Endothelial cell of umbilical vein (primary cell): ENCODE data around the gene ABCA7. TPM values are rescaled to one million over a fixed set of nuclear protein-coding genes. Genes with fewer than 3 reads are reported as not detected.

Source experiments
- BruUV-seq: library from RNA; stranded (reverse); fragments of 400-500 nt; replicated peaks from 2 replicates; lab custom pipeline; 2021; lab: Mats Ljungman, UMichigan
- CTCF ChIA-PET: fragments of 300-600, 350-600 bp; sonication (Branson Sonifier 250); formaldehyde crosslinking; loops from one replicate; lab custom pipeline; 2021; ENCODE audit warnings: antibody characterized with exemption, inconsistent platforms; lab: Charles Lee
- POLR2A ChIA-PET: fragments of 300-600, 350-600 bp; sonication (Branson Sonifier 250); formaldehyde crosslinking; loops from one replicate; lab custom pipeline; 2021; ENCODE audit warnings: antibody characterized with exemption, inconsistent platforms; lab: Charles Lee
- DNase-seq: peaks from one replicate; pipeline ENCODE4 v3.0.0-alpha.2; 2011; ENCODE audit warnings: low read depth, low spot score
- FAIRE-seq: peaks from 2 replicates; lab custom pipeline; 2011; peaks lifted over from hg19 to GRCh38; lab: Jason Lieb, UNC
- H2AFZ ChIP-seq: 2 replicates; pipeline ENCODE4 v1.6.0; 2012; ENCODE audit warnings: low read depth, low read length, control low read depth, inconsistent platforms
- H3K27ac ChIP-seq: 2 replicates; pipeline ENCODE4 v1.5.1; 2011; ENCODE audit warnings: low read depth, mild to moderate bottlenecking, control low read depth, low read length, moderate library complexity; ENCODE audit not compliant: insufficient read depth
- H3K27me3 ChIP-seq, 2 experiments: 2 replicates each; pipeline versions ENCODE4 v1.6.0 to v1.6.1; 2011; ENCODE audit warnings: low read length in 2 of 2, mixed read lengths in 1 of 2; ENCODE audit not compliant: control insufficient read depth in 2 of 2, insufficient read depth in 2 of 2
- H3K36me3 ChIP-seq, 2 experiments: 2 replicates in 1 of 2; 3 replicates in 1 of 2; pipeline ENCODE4 v1.5.1; 2011; ENCODE audit warnings: low read length in 2 of 2, mild to moderate bottlenecking in 1 of 2, moderate library complexity in 1 of 2; ENCODE audit not compliant: control insufficient read depth in 2 of 2, insufficient read depth in 2 of 2; ENCODE audit errors: extremely low read depth in 1 of 2
- H3K4me1 ChIP-seq: 3 replicates; pipeline ENCODE4 v1.5.1; 2011; ENCODE audit warnings: mild to moderate bottlenecking, low read length; ENCODE audit not compliant: control insufficient read depth, insufficient read depth; ENCODE audit errors: extremely low read depth
- H3K4me2 ChIP-seq: 2 replicates; pipeline ENCODE4 v1.6.1; 2011; ENCODE audit warnings: low read length, control low read depth, mixed read lengths; ENCODE audit not compliant: insufficient read depth
- H3K4me3 ChIP-seq, 3 experiments: fragments of 200-600 bp in 1 of 3; sonication (generic), shearing (Covaris generic) in 1 of 3; replicated peaks in 1 of 3; 2 replicates each; pipeline ENCODE4 v1.5.1; 2011 to 2016; ENCODE audit warnings: control low read depth in 3 of 3, low read length in 3 of 3, mild to moderate bottlenecking in 2 of 3, inconsistent platforms in 1 of 3, low read depth in 1 of 3, moderate library complexity in 1 of 3; ENCODE audit not compliant: insufficient read depth in 1 of 3
- H3K79me2 ChIP-seq: 2 replicates; pipeline ENCODE4 v1.6.0; 2012; ENCODE audit warnings: low read length, inconsistent platforms; ENCODE audit not compliant: control insufficient read depth, insufficient read depth
- H3K9ac ChIP-seq: replicated peaks from 2 replicates; pipeline ENCODE3; 2011; ENCODE audit warnings: low read length, control low read depth; ENCODE audit not compliant: insufficient read depth; ENCODE audit errors: extremely low read depth
- H3K9me1 ChIP-seq: replicated peaks from 3 replicates; pipeline ENCODE4 v1.6.0; 2011; ENCODE audit warnings: mild to moderate bottlenecking, low read length; ENCODE audit not compliant: control insufficient read depth, insufficient read depth; ENCODE audit errors: extremely low read depth
- H3K9me3 ChIP-seq: replicated peaks from 2 replicates; pipeline ENCODE4 v1.5.1; 2012; ENCODE audit warnings: low read length, inconsistent platforms; ENCODE audit not compliant: control insufficient read depth, insufficient read depth
- H4K20me1 ChIP-seq: replicated peaks from 2 replicates; pipeline ENCODE3; 2011; ENCODE audit warnings: mild to moderate bottlenecking, low read length; ENCODE audit not compliant: control insufficient read depth, insufficient read depth; ENCODE audit errors: extremely low read depth
- EZH2 ChIP-seq: IDR thresholded peaks from 2 replicates; pipeline ENCODE4 v1.6.1; 2012; ENCODE audit warnings: borderline replicate concordance, low read depth, mild to moderate bottlenecking, moderate library complexity, low read length, inconsistent platforms; ENCODE audit not compliant: severe bottlenecking
- FOS ChIP-seq: IDR thresholded peaks from 2 replicates; pipeline ENCODE4 v1.6.1; 2011; ENCODE audit warnings: mild to moderate bottlenecking, low read length, moderate library complexity, borderline replicate concordance; ENCODE audit not compliant: insufficient read depth
- GATA2 ChIP-seq: IDR thresholded peaks from 2 replicates; pipeline ENCODE4 v1.7.0; 2011; ENCODE audit warnings: low read depth, mild to moderate bottlenecking, moderate library complexity, mixed read lengths, low read length; ENCODE audit not compliant: insufficient read length, insufficient read depth
- JUN ChIP-seq: IDR thresholded peaks from 2 replicates; pipeline ENCODE4 v1.6.1; 2011; ENCODE audit warnings: borderline replicate concordance, low read depth; ENCODE audit not compliant: insufficient read length, insufficient read depth
- MAX ChIP-seq: IDR thresholded peaks from 2 replicates; pipeline ENCODE4 v1.6.1; 2011; ENCODE audit not compliant: insufficient read depth, insufficient read length
- MYC ChIP-seq: IDR thresholded peaks from one replicate; pipeline ENCODE4 v1.6.1; 2011; ENCODE audit warnings: mild to moderate bottlenecking, low read depth, low read length
- POLR2A ChIP-seq: IDR thresholded peaks from 2 replicates; pipeline ENCODE4 v1.6.1; 2012; ENCODE audit warnings: low read depth, mild to moderate bottlenecking, control low read depth, low read length
- POLR2AphosphoS5 ChIP-seq: IDR thresholded peaks from 2 replicates; pipeline ENCODE4 v1.6.1; 2012; ENCODE audit warnings: low read depth, mild to moderate bottlenecking, control low read depth, low read length, moderate library complexity; ENCODE audit not compliant: insufficient read depth
- dilution Hi-C: fragments of 300-500 bp; cut with MboI; formaldehyde crosslinking; loops from one replicate; pipeline ENCODE4 v1.15.0; 2019; ENCODE audit warnings: low sequenced_read_pairs; ENCODE audit not compliant: extremely low pct_ligation_motif_present
- intact Hi-C: fragments of 100-400 bp; cut with micrococcal nuclease; formaldehyde crosslinking; loops from one replicate; pipeline ENCODE4 v1.10.0; 2022
- polyA plus RNA-seq, 4 experiments: library from polyadenylated mRNA; depleted of rRNA in 3 of 4; stranded (reverse) in 3 of 4; unstranded in 1 of 4; fragments of >200 nt; gene quantifications; 2 replicates each; pipeline versions ENCODE4 v1.2.1 to v1.2.3, GENCODE V29; 2011 to 2012; ENCODE audit warnings: missing spikeins in 1 of 4
- total RNA-seq: library from RNA; stranded (reverse); gene quantifications from 2 replicates; pipeline ENCODE4 v1.2.3, GENCODE V29; 2021
- TF ChIP-seq, protein P1 (sequence below), 2 donors: IDR thresholded peaks; 1 replicate in 1 of 2; 2 replicates in 1 of 2; pipeline ENCODE4 v1.5.1; 2011; ENCODE audit warnings: low read length in 2 of 2, mild to moderate bottlenecking in 2 of 2, moderate library complexity in 2 of 2, control low read depth in 1 of 2, inconsistent platforms in 1 of 2, low read depth in 1 of 2; ENCODE audit not compliant: insufficient read depth in 1 of 2; ENCODE audit errors: extremely low read depth in 1 of 2

ABCA7 gene
- total and polyA plus RNA-seq, 2 donors (not counting 3 experiments of a cell fraction or from before 2014, with no cell fraction given) = 5.7 to 9.8 TPM

GRCh38 chr19:1012334-1012733 is 27.6 kb upstream of the ABCA7 start:
- Histone ChIP-seq H3K36me3 (peaks cover 5 to 23% of the 10 kb centered on the region in 2 experiments), H2AFZ (no peak overlapping the region), H4K20me1 (no peaks in the 10 kb centered on the region), H3K9me3 (no peaks in the 10 kb centered on the region), H3K4me3 (no peak overlapping the region), H3K4me1 (peaks cover 12% of the 10 kb centered on the region), H3K79me2 (peaks cover 42% of the 10 kb centered on the region), H3K9me1 (no peaks in the 10 kb centered on the region), H3K27ac (no peak overlapping the region), H3K27me3 (no peaks in the 10 kb centered on the region), H3K9ac (no peak overlapping the region), H3K4me2 (no peak overlapping the region)
- dilution Hi-C loops = no loop called here
- CTCF ChIA-PET = interaction anchor here (0.7 kb wide), 1 partner anchor 89 kb away, joined by 4 read pairs; no protein-coding TSS in a partner anchor
- no peak for FAIRE-seq
- POLR2A ChIA-PET = no interaction called here
- TF ChIP-seq JUN = no peak
- TF ChIP-seq EZH2 = no peak
- TF ChIP-seq, protein P1, sequence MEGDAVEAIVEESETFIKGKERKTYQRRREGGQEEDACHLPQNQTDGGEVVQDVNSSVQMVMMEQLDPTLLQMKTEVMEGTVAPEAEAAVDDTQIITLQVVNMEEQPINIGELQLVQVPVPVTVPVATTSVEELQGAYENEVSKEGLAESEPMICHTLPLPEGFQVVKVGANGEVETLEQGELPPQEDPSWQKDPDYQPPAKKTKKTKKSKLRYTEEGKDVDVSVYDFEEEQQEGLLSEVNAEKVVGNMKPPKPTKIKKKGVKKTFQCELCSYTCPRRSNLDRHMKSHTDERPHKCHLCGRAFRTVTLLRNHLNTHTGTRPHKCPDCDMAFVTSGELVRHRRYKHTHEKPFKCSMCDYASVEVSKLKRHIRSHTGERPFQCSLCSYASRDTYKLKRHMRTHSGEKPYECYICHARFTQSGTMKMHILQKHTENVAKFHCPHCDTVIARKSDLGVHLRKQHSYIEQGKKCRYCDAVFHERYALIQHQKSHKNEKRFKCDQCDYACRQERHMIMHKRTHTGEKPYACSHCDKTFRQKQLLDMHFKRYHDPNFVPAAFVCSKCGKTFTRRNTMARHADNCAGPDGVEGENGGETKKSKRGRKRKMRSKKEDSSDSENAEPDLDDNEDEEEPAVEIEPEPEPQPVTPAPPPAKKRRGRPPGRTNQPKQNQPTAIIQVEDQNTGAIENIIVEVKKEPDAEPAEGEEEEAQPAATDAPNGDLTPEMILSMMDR (IDR thresholded peaks at IDR 0.05; ENCODE audit: extremely low read depth in 1 of 2, insufficient read depth in 1 of 2, low read depth in 1 of 2, low read length in 2 of 2) = no peak
- no peak for TF ChIP-seq POLR2A
- no peak for TF ChIP-seq MAX
- no peak for TF ChIP-seq MYC
- TF ChIP-seq GATA2 = no peak
- TF ChIP-seq FOS = no peak
- no peak for TF ChIP-seq POLR2AphosphoS5
- BruUV-seq = no TSS peak
- DNase-seq = no peak
- intact Hi-C loops = no loop called here
